ENCODE measurements around the gene REPS1. TPM values are rescaled to one million over a fixed set of nuclear protein-coding genes. Genes with fewer than 3 reads are reported as not detected.

The REPS1 gene
- total RNA-seq, 1 donor from 2014 or later: 31.1 TPM

GRCh38 chr6:138975815-138976214 is 12.2 kb downstream of the REPS1 start:
- no peak for ATAC-seq
- intact Hi-C loops (cut with micrococcal nuclease): no loop called here
- DNase-seq: no peak

GRCh38 chr6:138973466-138974153 is 14.4 kb downstream of the REPS1 start:
- DNase-seq: no peak
- no peak for ATAC-seq
- intact Hi-C loops (cut with micrococcal nuclease): no loop called here

- DNase-seq (no peak), ATAC-seq (peak; percentile 38)
- intact Hi-C loops (cut with micrococcal nuclease): no loop called here
Measured at GRCh38 chr6:138972226-138972665, 15.8 kb downstream of the REPS1 start.

GRCh38 chr6:138971601-138972000 is 16.5 kb downstream of the REPS1 start:
- ATAC-seq: peak; percentile 44
- intact Hi-C loops (cut with micrococcal nuclease): no loop called here
- no peak for DNase-seq

GRCh38 chr6:138970856-138971425 is 17.1 kb downstream of the REPS1 start:
- intact Hi-C loops (cut with micrococcal nuclease): no loop called here
- peak; percentile 83 for ATAC-seq
- DNase-seq: no peak

- intact Hi-C loops (cut with micrococcal nuclease): no loop called here
- no peak for DNase-seq
- no peak for ATAC-seq
Measured at GRCh38 chr6:138970159-138970558, 17.9 kb downstream of the REPS1 start.

GRCh38 chr6:138966870-138967269 is 21.2 kb downstream of the REPS1 start:
- intact Hi-C loops (cut with micrococcal nuclease): no loop called here
- DNase-seq: no peak
- ATAC-seq: no peak

GRCh38 chr6:138965971-138966370 is 22.1 kb downstream of the REPS1 start:
- no peak for ATAC-seq
- DNase-seq: no peak
- intact Hi-C loops (cut with micrococcal nuclease): no loop called here

GRCh38 chr6:138965291-138965874 is 22.7 kb downstream of the REPS1 start:
- intact Hi-C loops (cut with micrococcal nuclease): no loop called here

GRCh38 chr6:138964012-138964411 is 24.0 kb downstream of the REPS1 start:
- ATAC-seq: no peak
- DNase-seq: no peak
- intact Hi-C loops (cut with micrococcal nuclease): no loop called here

More at GRCh38 chr6:138965291-138965874, 22.7 kb downstream of the REPS1 start:
- no peak for DNase-seq
- ATAC-seq: no peak

GRCh38 chr6:138963531-138963930 is 24.5 kb downstream of the REPS1 start:
- no peak for ATAC-seq
- intact Hi-C loops (cut with micrococcal nuclease): no loop called here
- no peak for DNase-seq

- ATAC-seq: no peak
- no peak for DNase-seq
- intact Hi-C loops (cut with micrococcal nuclease): no loop called here
Measured at GRCh38 chr6:138963119-138963518, 24.9 kb downstream of the REPS1 start.

- no peak for ATAC-seq
- intact Hi-C loops (cut with micrococcal nuclease): no loop called here
- no peak for DNase-seq
Measured at GRCh38 chr6:138959521-138959920, 28.5 kb downstream of the REPS1 start.

GRCh38 chr6:138958595-138958994 is 29.5 kb downstream of the REPS1 start:
- no peak for DNase-seq
- intact Hi-C loops (cut with micrococcal nuclease): no loop called here
- ATAC-seq: no peak

- no peak for DNase-seq
- intact Hi-C loops (cut with micrococcal nuclease): no loop called here
- no peak for ATAC-seq
Measured at GRCh38 chr6:138957903-138958302, 30.1 kb downstream of the REPS1 start.

GRCh38 chr6:138957484-138957883 is 30.6 kb downstream of the REPS1 start:
- ATAC-seq (peak; percentile 51), DNase-seq (no peak)
- intact Hi-C loops (cut with micrococcal nuclease): no loop called here

- intact Hi-C loops (cut with micrococcal nuclease): no loop called here
Measured at GRCh38 chr6:138956244-138956924, 31.7 kb downstream of the REPS1 start.

GRCh38 chr6:138955262-138955661 is 32.8 kb downstream of the REPS1 start:
- DNase-seq (no peak), ATAC-seq (no peak)
- intact Hi-C loops (cut with micrococcal nuclease): no loop called here

More at GRCh38 chr6:138956244-138956924, 31.7 kb downstream of the REPS1 start:
- ATAC-seq: no peak
- DNase-seq: no peak

- intact Hi-C loops (cut with micrococcal nuclease): no loop called here
- no peak for DNase-seq
Measured at GRCh38 chr6:138953451-138953850, 34.6 kb downstream of the REPS1 start.

GRCh38 chr6:138948546-138949179 is 39.4 kb downstream of the REPS1 start:
- no peak for ATAC-seq
- intact Hi-C loops (cut with micrococcal nuclease): no loop called here

More at GRCh38 chr6:138953451-138953850, 34.6 kb downstream of the REPS1 start:
- ATAC-seq: no peak

More at GRCh38 chr6:138948546-138949179, 39.4 kb downstream of the REPS1 start:
- DNase-seq: no peak
